Raji (cell line): ENCODE data around the gene RPLP2.

Experiments
- POLR2A ChIP-seq: IDR thresholded peaks from 2 replicates; pipeline ENCODE4 v1.6.1; 2011; ENCODE audit warnings: low read depth, low read length, control low read depth; ENCODE audit not compliant: insufficient read depth

The RPLP2 gene

GRCh38 chr11:829176-829846 is 19.5 kb downstream of the RPLP2 start:
- no peak for TF ChIP-seq POLR2A

GRCh38 chr11:829847-830294 is 20.1 kb downstream of the RPLP2 start:
- TF ChIP-seq POLR2A: peak; percentile 30; the same call in 1 of the 2 replicates

GRCh38 chr11:830295-831117 is 20.7 kb downstream of the RPLP2 start:
- no peak for TF ChIP-seq POLR2A

- TF ChIP-seq POLR2A: no peak
These were observed 21.5 kb downstream of the RPLP2 start for GRCh38 chr11:831118-831864.

GRCh38 chr11:831961-832528 is 22.3 kb downstream of the RPLP2 start:
- no peak for TF ChIP-seq POLR2A

GRCh38 chr11:832529-833113 is 22.9 kb downstream of the RPLP2 start, which contains the start of gene CD151:
Gene CD151, plus strand, starts transcription at chr11:832952. Its CDS starts 3,118 bp downstream, at chr11:836070.
- TF ChIP-seq POLR2A: peak; percentile 62

GRCh38 chr11:833114-833791 is 23.5 kb downstream of the RPLP2 start:
- TF ChIP-seq POLR2A: no peak

GRCh38 chr11:833849-834311 is 24.1 kb downstream of the RPLP2 start:
- no peak for TF ChIP-seq POLR2A

GRCh38 chr11:834371-835316 is 24.9 kb downstream of the RPLP2 start:
- no peak for TF ChIP-seq POLR2A

GRCh38 chr11:836274-836673 is 26.5 kb downstream of the RPLP2 start:
- no peak for TF ChIP-seq POLR2A

- TF ChIP-seq POLR2A: 0 out of 2 replicates have a peak, but pooled peaks have one; percentile 13
These were observed 26.9 kb downstream of the RPLP2 start for GRCh38 chr11:836700-837099.

GRCh38 chr11:837189-837989 is 27.6 kb downstream of the RPLP2 start:
- no peak for TF ChIP-seq POLR2A
